HCT116 (cell line): Measurements from ENCODE around the gene MYH14. TPM values are rescaled to one million over a fixed set of nuclear protein-coding genes. Genes with fewer than 3 reads are reported as not detected.

Experiments used
- ATAC-seq: fragments of 200-7000 bp; cut with Tn5 transposase; 2 replicates; pipeline ENCODE4 v1.9.1; 2020; ENCODE audit warnings: mild to moderate bottlenecking, moderate library complexity
- BruUV-seq: library from RNA; stranded (reverse); fragments of 400-500 nt; replicated peaks from 2 replicates; lab custom pipeline; 2021; lab: Mats Ljungman, UMichigan
- CTCF ChIA-PET: fragments of 300-600 bp; sonication (Branson Sonifier 250); formaldehyde crosslinking; loops from one replicate; lab custom pipeline; 2021; ENCODE audit warnings: antibody characterized with exemption; lab: Charles Lee
- POLR2A ChIA-PET: fragments of 300-600, 350-600 bp; sonication (Branson Sonifier 250); formaldehyde crosslinking; loops from one replicate; lab custom pipeline; 2021; ENCODE audit warnings: antibody characterized with exemption; lab: Charles Lee
- RAD21 ChIA-PET, 2 experiments: fragments of 300-600 bp; sonication (Branson Sonifier 250); formaldehyde crosslinking; loops; one replicate each; lab custom pipeline; 2023; ENCODE audit warnings: low total read pairs in 2 of 2; ENCODE audit not compliant: uncharacterized antibody in 2 of 2, unreplicated experiment in 2 of 2, low non-redundant PET in 1 of 2; lab: Charles Lee
- DNase-seq: peaks from one replicate; pipeline ENCODE4 v3.0.0-alpha.2; 2010; ENCODE audit warnings: low read depth, low spot score
- H2AFZ ChIP-seq: fragments of 200-600 bp; shearing (Covaris generic), sonication (generic); 2 replicates; pipeline ENCODE4 v1.6.1; 2017; ENCODE audit warnings: low read depth, mixed run types, mixed read lengths, antibody characterized with exemption, low read length; ENCODE audit not compliant: poor library complexity, severe bottlenecking
- H3K27ac ChIP-seq: 2 replicates; pipeline ENCODE4 v1.5.1; 2012; ENCODE audit warnings: low read depth, low read length
- H3K27me3 ChIP-seq: fragments of 200-600 bp; sonication (generic); 2 replicates; pipeline ENCODE4 v1.6.1; 2016; ENCODE audit warnings: mixed run types, low read length, mixed read lengths; ENCODE audit not compliant: insufficient read depth
- H3K36me3 ChIP-seq, 2 experiments: fragments of 200-500 bp in 1 of 2; fragments of 200-600 bp in 1 of 2; sonication (Bioruptor generic) in 1 of 2; sonication (generic) in 1 of 2; 2 replicates each; pipeline versions ENCODE4 v1.5.1 to v1.6.1; 2014 to 2016; ENCODE audit warnings: low read length in 2 of 2, inconsistent platforms in 1 of 2, mixed read lengths in 1 of 2, mixed run types in 1 of 2; ENCODE audit not compliant: insufficient read depth in 2 of 2, control insufficient read depth in 1 of 2
- H3K4me1 ChIP-seq, 2 experiments: fragments of 200-600 bp in 1 of 2; sonication (generic) in 1 of 2; 2 replicates each; pipeline versions ENCODE4 v1.5.1 to v1.6.1; 2012 to 2017; ENCODE audit warnings: low read length in 2 of 2, inconsistent platforms in 1 of 2, mild to moderate bottlenecking in 1 of 2, mixed read lengths in 1 of 2, mixed run types in 1 of 2, moderate library complexity in 1 of 2; ENCODE audit not compliant: insufficient read depth in 2 of 2, control insufficient read depth in 1 of 2
- H3K4me2 ChIP-seq: fragments of 200-600 bp; sonication (generic); 2 replicates; pipeline ENCODE4 v1.6.1; 2017; ENCODE audit warnings: mixed run types, low read length, mixed read lengths
- H3K4me3 ChIP-seq, 2 experiments: fragments of 200-600 bp in 1 of 2; sonication (generic) in 1 of 2; replicated peaks in 1 of 2; 2 replicates each; pipeline ENCODE4 v1.5.1; 2011 to 2016; ENCODE audit warnings: low read length in 2 of 2, control low read depth in 1 of 2, low read depth in 1 of 2, mild to moderate bottlenecking in 1 of 2, mixed read lengths in 1 of 2, mixed run types in 1 of 2
- H3K79me2 ChIP-seq: fragments of 200-600 bp; sonication (generic); 2 replicates; pipeline ENCODE4 v1.6.1; 2017; ENCODE audit warnings: mild to moderate bottlenecking, mixed run types, low read length, moderate library complexity, mixed read lengths; ENCODE audit not compliant: insufficient read depth
- H3K9ac ChIP-seq: fragments of 200-600 bp; sonication (generic); 2 replicates; pipeline ENCODE4 v1.6.1; 2016; ENCODE audit warnings: low read length, mixed read lengths
- H3K9me2 ChIP-seq: fragments of 200-600 bp; sonication (generic), shearing (Covaris generic); 2 replicates; pipeline ENCODE4 v1.6.1; 2017; ENCODE audit warnings: mixed run types, mild to moderate bottlenecking, moderate library complexity; ENCODE audit not compliant: insufficient read depth
- H3K9me3 ChIP-seq, 2 experiments: fragments of 200-500 bp in 1 of 2; fragments of 200-600 bp in 1 of 2; sonication (Bioruptor generic) in 1 of 2; sonication (generic) in 1 of 2; 2 replicates each; pipeline ENCODE4 v1.6.1; 2014 to 2017; ENCODE audit warnings: low read length in 2 of 2, mixed read lengths in 2 of 2, inconsistent platforms in 1 of 2, low read depth in 1 of 2, mild to moderate bottlenecking in 1 of 2, mixed run types in 1 of 2, moderate library complexity in 1 of 2; ENCODE audit not compliant: control insufficient read depth in 1 of 2, insufficient read depth in 1 of 2
- H4K20me1 ChIP-seq: fragments of 200-600 bp; sonication (generic), shearing (Covaris generic); 2 replicates; pipeline ENCODE4 v1.6.1; 2017; ENCODE audit warnings: mixed run types, mild to moderate bottlenecking, moderate library complexity; ENCODE audit not compliant: insufficient read depth
- ELF1 ChIP-seq: IDR thresholded peaks from 2 replicates; pipeline ENCODE4 v1.6.1; 2012; ENCODE audit warnings: low read depth, borderline replicate concordance
- EZH2 ChIP-seq: fragments of 200-600 bp; sonication (generic); IDR thresholded peaks from 2 replicates; pipeline ENCODE4 v1.6.1; 2017; ENCODE audit warnings: antibody characterized with exemption, mixed run types
- EZH2phosphoT487 ChIP-seq: fragments of 200-600 bp; IDR thresholded peaks from 2 replicates; pipeline ENCODE4 v1.6.1; 2018; ENCODE audit warnings: antibody characterized with exemption, borderline replicate concordance
- FOSL1 ChIP-seq: IDR thresholded peaks from 2 replicates; pipeline ENCODE4 v1.6.1; 2012; ENCODE audit warnings: low read depth
- JUND ChIP-seq: IDR thresholded peaks from 2 replicates; pipeline ENCODE4 v1.6.1; 2012
- POLR2A ChIP-seq: IDR thresholded peaks from 2 replicates; pipeline ENCODE4 v1.7.0; 2011; ENCODE audit warnings: borderline replicate concordance; ENCODE audit not compliant: insufficient read depth, insufficient read length; ENCODE audit errors: extremely low read depth
- RAD21 ChIP-seq: IDR thresholded peaks from 2 replicates; pipeline ENCODE4 v1.6.1; 2012; ENCODE audit warnings: low read depth, mild to moderate bottlenecking
- SIN3A ChIP-seq: IDR thresholded peaks from 2 replicates; pipeline ENCODE4 v1.6.1; 2012; ENCODE audit warnings: low read depth
- SP1 ChIP-seq: IDR thresholded peaks from 2 replicates; pipeline ENCODE4 v1.6.1; 2012; ENCODE audit warnings: low read depth
- SRF ChIP-seq: IDR thresholded peaks from 2 replicates; pipeline ENCODE4 v1.6.1; 2012; ENCODE audit warnings: low read depth
- TCF7L2 ChIP-seq: IDR thresholded peaks from 2 replicates; pipeline ENCODE4 v1.7.0; 2011; ENCODE audit warnings: borderline replicate concordance, inconsistent platforms; ENCODE audit not compliant: insufficient read depth, insufficient read length; ENCODE audit errors: extremely low read depth
- YY1 ChIP-seq: IDR thresholded peaks from 2 replicates; pipeline ENCODE4 v1.6.1; 2011; ENCODE audit warnings: low read length, low read depth, moderate library complexity, mild to moderate bottlenecking; ENCODE audit not compliant: insufficient replicate concordance; ENCODE audit errors: extremely low read depth
- ZFX ChIP-seq: fragments of 450-650 bp; IDR thresholded peaks from 2 replicates; pipeline ENCODE4 v1.6.1; 2017
- intact Hi-C: fragments of 100-400 bp; cut with micrococcal nuclease; formaldehyde crosslinking; loops from 2 replicates; pipeline ENCODE4 v1.10.0; 2022
- total RNA-seq: library from RNA; stranded (reverse); gene quantifications from one replicate; pipeline ENCODE4 v1.2.1, GENCODE V29; 2021; ENCODE audit not compliant: unreplicated experiment
- TF ChIP-seq, protein P1 (sequence below), 3 experiments: fragments of 200-600 bp in 1 of 3; sonication (generic) in 1 of 3; IDR thresholded peaks in 2 of 3; conservative IDR thresholded peaks in 1 of 3; 2 replicates each; pipeline ENCODE4 v1.5.1; 2012 to 2017; ENCODE audit warnings: low read depth in 2 of 3, low read length in 2 of 3, antibody characterized with exemption in 1 of 3, borderline replicate concordance in 1 of 3, control low read depth in 1 of 3, mild to moderate bottlenecking in 1 of 3, mixed read lengths in 1 of 3, mixed run types in 1 of 3, moderate library complexity in 1 of 3; ENCODE audit not compliant: insufficient read depth in 1 of 3
- TF ChIP-seq, protein P2 (sequence below): IDR thresholded peaks from 2 replicates; pipeline ENCODE4 v1.6.1; 2012
- TF ChIP-seq, protein P3 (sequence below): IDR thresholded peaks from 2 replicates; pipeline ENCODE4 v1.6.1; 2012; ENCODE audit warnings: low read depth

MYH14 gene
- total RNA-seq, 1 experiment from 2014 or later: 60.1 TPM

- no peak for TF ChIP-seq SIN3A
- no peak for TF ChIP-seq EZH2
- no peak for TF ChIP-seq ELF1
- TF ChIP-seq FOSL1: no peak
- TF ChIP-seq, protein P1, sequence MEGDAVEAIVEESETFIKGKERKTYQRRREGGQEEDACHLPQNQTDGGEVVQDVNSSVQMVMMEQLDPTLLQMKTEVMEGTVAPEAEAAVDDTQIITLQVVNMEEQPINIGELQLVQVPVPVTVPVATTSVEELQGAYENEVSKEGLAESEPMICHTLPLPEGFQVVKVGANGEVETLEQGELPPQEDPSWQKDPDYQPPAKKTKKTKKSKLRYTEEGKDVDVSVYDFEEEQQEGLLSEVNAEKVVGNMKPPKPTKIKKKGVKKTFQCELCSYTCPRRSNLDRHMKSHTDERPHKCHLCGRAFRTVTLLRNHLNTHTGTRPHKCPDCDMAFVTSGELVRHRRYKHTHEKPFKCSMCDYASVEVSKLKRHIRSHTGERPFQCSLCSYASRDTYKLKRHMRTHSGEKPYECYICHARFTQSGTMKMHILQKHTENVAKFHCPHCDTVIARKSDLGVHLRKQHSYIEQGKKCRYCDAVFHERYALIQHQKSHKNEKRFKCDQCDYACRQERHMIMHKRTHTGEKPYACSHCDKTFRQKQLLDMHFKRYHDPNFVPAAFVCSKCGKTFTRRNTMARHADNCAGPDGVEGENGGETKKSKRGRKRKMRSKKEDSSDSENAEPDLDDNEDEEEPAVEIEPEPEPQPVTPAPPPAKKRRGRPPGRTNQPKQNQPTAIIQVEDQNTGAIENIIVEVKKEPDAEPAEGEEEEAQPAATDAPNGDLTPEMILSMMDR (IDR thresholded peaks at IDR 0.05 in 2 of 3, conservative IDR thresholded peaks at IDR 0.05 in 1 of 3; ENCODE audit: borderline replicate concordance in 1 of 3, insufficient read depth in 1 of 3, low read depth in 2 of 3, low read length in 2 of 3): no peak
- no peak for TF ChIP-seq SRF
- TF ChIP-seq, protein P2, sequence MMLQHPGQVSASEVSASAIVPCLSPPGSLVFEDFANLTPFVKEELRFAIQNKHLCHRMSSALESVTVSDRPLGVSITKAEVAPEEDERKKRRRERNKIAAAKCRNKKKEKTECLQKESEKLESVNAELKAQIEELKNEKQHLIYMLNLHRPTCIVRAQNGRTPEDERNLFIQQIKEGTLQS: no peak
- TF ChIP-seq SP1: no peak
- TF ChIP-seq YY1: no peak
- TF ChIP-seq RAD21: no peak
Measured at GRCh38 chr19:50273821-50274220, 70.4 kb downstream of the MYH14 start (continued).

DNA sequence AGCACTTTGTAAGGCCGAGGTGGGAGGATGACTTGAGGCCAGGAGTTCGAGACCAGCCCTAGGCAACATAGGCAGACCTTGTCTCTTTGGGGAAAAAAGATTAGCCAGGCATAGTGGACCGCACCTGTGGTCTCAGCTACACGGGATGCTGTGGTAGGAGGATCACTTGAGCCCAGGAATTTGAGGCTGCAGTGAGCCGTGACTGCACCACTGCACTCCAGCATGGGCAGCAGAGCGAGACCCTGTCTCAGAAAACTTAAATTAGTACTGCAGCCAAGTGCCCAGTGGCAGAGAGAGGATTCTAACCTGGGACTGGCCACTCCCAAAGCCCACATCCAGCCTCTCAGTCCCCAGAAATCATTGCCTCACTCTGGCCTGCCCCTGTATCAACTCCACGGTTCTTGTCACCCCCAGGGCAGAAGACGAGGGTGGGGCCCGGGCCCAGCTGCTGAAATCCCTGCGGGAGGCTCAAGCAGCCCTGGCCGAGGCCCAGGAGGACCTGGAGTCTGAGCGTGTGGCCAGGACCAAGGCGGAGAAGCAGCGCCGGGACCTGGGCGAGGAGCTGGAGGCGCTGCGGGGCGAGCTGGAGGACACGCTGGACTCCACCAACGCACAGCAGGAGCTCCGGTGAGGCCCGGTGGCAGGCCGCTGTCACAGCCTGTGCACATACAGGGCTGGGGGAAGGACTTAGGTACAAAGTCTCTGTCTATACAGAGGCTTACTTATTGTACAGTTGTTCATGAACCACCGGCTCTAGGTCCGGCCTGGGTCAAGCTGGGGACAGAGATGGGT is 72.4 kb downstream of the MYH14 start:
- intact Hi-C loops: no loop called here
- TF ChIP-seq, protein P3, sequence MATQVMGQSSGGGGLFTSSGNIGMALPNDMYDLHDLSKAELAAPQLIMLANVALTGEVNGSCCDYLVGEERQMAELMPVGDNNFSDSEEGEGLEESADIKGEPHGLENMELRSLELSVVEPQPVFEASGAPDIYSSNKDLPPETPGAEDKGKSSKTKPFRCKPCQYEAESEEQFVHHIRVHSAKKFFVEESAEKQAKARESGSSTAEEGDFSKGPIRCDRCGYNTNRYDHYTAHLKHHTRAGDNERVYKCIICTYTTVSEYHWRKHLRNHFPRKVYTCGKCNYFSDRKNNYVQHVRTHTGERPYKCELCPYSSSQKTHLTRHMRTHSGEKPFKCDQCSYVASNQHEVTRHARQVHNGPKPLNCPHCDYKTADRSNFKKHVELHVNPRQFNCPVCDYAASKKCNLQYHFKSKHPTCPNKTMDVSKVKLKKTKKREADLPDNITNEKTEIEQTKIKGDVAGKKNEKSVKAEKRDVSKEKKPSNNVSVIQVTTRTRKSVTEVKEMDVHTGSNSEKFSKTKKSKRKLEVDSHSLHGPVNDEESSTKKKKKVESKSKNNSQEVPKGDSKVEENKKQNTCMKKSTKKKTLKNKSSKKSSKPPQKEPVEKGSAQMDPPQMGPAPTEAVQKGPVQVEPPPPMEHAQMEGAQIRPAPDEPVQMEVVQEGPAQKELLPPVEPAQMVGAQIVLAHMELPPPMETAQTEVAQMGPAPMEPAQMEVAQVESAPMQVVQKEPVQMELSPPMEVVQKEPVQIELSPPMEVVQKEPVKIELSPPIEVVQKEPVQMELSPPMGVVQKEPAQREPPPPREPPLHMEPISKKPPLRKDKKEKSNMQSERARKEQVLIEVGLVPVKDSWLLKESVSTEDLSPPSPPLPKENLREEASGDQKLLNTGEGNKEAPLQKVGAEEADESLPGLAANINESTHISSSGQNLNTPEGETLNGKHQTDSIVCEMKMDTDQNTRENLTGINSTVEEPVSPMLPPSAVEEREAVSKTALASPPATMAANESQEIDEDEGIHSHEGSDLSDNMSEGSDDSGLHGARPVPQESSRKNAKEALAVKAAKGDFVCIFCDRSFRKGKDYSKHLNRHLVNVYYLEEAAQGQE: no peak
- TF ChIP-seq EZH2: no peak
- TF ChIP-seq TCF7L2: no peak
- TF ChIP-seq POLR2A: no peak
- TF ChIP-seq SP1: no peak
- TF ChIP-seq SIN3A: no peak
- TF ChIP-seq, protein P2: no peak
- TF ChIP-seq FOSL1: no peak
- no peak for TF ChIP-seq ZFX
- TF ChIP-seq RAD21: no peak
- TF ChIP-seq YY1: no peak
- TF ChIP-seq JUND: no peak
- TF ChIP-seq SRF: no peak
- no peak for TF ChIP-seq EZH2phosphoT487

More for the DNA sequence above, 72.4 kb downstream of the MYH14 start:
- Histone ChIP-seq H3K27ac (no peak overlapping the region), H3K9me3 (no peaks in the 10 kb centered on the region), H2AFZ (no peak overlapping the region), H3K27me3 (no peaks in the 10 kb centered on the region), H3K4me2 (no peak overlapping the region), H3K79me2 (no peaks in the 10 kb centered on the region), H3K4me1 (no peaks in the 10 kb centered on the region), H3K4me3 (no peak overlapping the region), H3K36me3 (peaks cover 4 to 12% of the 10 kb centered on the region in 2 experiments; a peak in 1 of 4 replicates), H3K9ac (no peak overlapping the region), H3K9me2 (no peaks in the 10 kb centered on the region), H4K20me1 (no peaks in the 10 kb centered on the region)
- ChIA-PET CTCF (interaction anchor here (1.0 kb wide), 1 partner anchor 17 kb away, joined by 4 read pairs; no protein-coding TSS in a partner anchor), RAD21 (no interaction called here), POLR2A (no interaction called here)
- DNase-seq (no peak), ATAC-seq (no peak)
- no TSS peak for BruUV-seq
